Ishikawa (cell line): ENCODE results near the gene INTS6L.

Source experiments
- CEBPB ChIP-seq: IDR thresholded peaks from 2 replicates; pipeline ENCODE4 v1.6.1; 2012
- CREB1 ChIP-seq: IDR thresholded peaks from 2 replicates; pipeline ENCODE4 v1.6.1; 2012; ENCODE audit warnings: low read depth
- EGR1 ChIP-seq: IDR thresholded peaks from 2 replicates; pipeline ENCODE4 v1.6.1; 2012
- EP300 ChIP-seq: IDR thresholded peaks from 2 replicates; pipeline ENCODE4 v1.6.1; 2012; ENCODE audit warnings: borderline replicate concordance
- FOXM1 ChIP-seq: IDR thresholded peaks from 2 replicates; pipeline ENCODE4 v1.6.1; 2012; ENCODE audit warnings: low read depth, borderline replicate concordance
- MAX ChIP-seq: IDR thresholded peaks from 2 replicates; pipeline ENCODE4 v1.6.1; 2012
- NFIC ChIP-seq: IDR thresholded peaks from 2 replicates; pipeline ENCODE4 v1.6.1; 2012
- RAD21 ChIP-seq: IDR thresholded peaks from 2 replicates; pipeline ENCODE4 v1.6.1; 2012; ENCODE audit warnings: low read depth
- REST ChIP-seq: IDR thresholded peaks from 2 replicates; pipeline ENCODE4 v1.6.1; 2012; ENCODE audit warnings: low read depth, mild to moderate bottlenecking
- TAF1 ChIP-seq: IDR thresholded peaks from 2 replicates; pipeline ENCODE4 v1.6.1; 2012; ENCODE audit warnings: low read depth, mild to moderate bottlenecking
- TCF12 ChIP-seq: IDR thresholded peaks from 2 replicates; pipeline ENCODE4 v1.6.1; 2012; ENCODE audit warnings: low read depth
- TEAD4 ChIP-seq: IDR thresholded peaks from 2 replicates; pipeline ENCODE4 v1.6.1; 2012
- USF1 ChIP-seq: IDR thresholded peaks from 2 replicates; pipeline ENCODE4 v1.6.1; 2012
- YY1 ChIP-seq: IDR thresholded peaks from 2 replicates; pipeline ENCODE4 v1.6.1; 2012; ENCODE audit warnings: low read depth
- ZBTB7A ChIP-seq: IDR thresholded peaks from 2 replicates; pipeline ENCODE4 v1.6.1; 2012; ENCODE audit warnings: low read depth

INTS6L gene

GRCh38 chrX:135528756-135529155 lies 8.3 kb downstream of the INTS6L start:
- no peak for TF ChIP-seq EP300

GRCh38 chrX:135530097-135530496 lies 9.6 kb downstream of the INTS6L start:
- no peak for TF ChIP-seq RAD21
- no peak for TF ChIP-seq TAF1
- TF ChIP-seq TCF12 = no peak
- no peak for TF ChIP-seq YY1

- TF ChIP-seq CREB1 = no peak
- no peak for TF ChIP-seq FOXM1
- TF ChIP-seq YY1 = no peak
- TF ChIP-seq ZBTB7A = no peak
- TF ChIP-seq EP300 = no peak
- no peak for TF ChIP-seq NFIC
- TF ChIP-seq EGR1 = no peak
- TF ChIP-seq MAX = no peak
- no peak for TF ChIP-seq REST
Measured at GRCh38 chrX:135531813-135532212, 11.4 kb downstream of the INTS6L start.

GRCh38 chrX:135535077-135535940 lies 14.8 kb downstream of the INTS6L start:
- TF ChIP-seq TCF12 = no peak
- no peak for TF ChIP-seq REST
- no peak for TF ChIP-seq CEBPB
- TF ChIP-seq MAX = no peak
- TF ChIP-seq RAD21 = no peak
- TF ChIP-seq EGR1 = no peak
- no peak for TF ChIP-seq FOXM1

GRCh38 chrX:135536877-135537276 lies 16.4 kb downstream of the INTS6L start:
- TF ChIP-seq USF1 = no peak

GRCh38 chrX:135541351-135541750 lies 20.9 kb downstream of the INTS6L start:
- TF ChIP-seq TCF12 = no peak
- no peak for TF ChIP-seq NFIC
- TF ChIP-seq EP300 = no peak
- no peak for TF ChIP-seq FOXM1
- no peak for TF ChIP-seq USF1
- TF ChIP-seq MAX = no peak
- TF ChIP-seq ZBTB7A = no peak
- no peak for TF ChIP-seq RAD21
- TF ChIP-seq EGR1 = no peak
- no peak for TF ChIP-seq CEBPB
- TF ChIP-seq REST = no peak
- TF ChIP-seq TAF1 = no peak
- no peak for TF ChIP-seq TEAD4
- TF ChIP-seq CREB1 = no peak
- TF ChIP-seq YY1 = no peak
